NCI-H128 (cell line): Measurements from ENCODE around the gene LRP4.
A peak's percentile ranks its signal among the peaks of the same experiment; 100 is the strongest.

ENCODE experiments used
- DNase-seq: peaks from one replicate; lab custom pipeline; 2025; ENCODE audit not compliant: unreplicated experiment; lab: John Stamatoyannopoulos, UW

Gene LRP4

DNA sequence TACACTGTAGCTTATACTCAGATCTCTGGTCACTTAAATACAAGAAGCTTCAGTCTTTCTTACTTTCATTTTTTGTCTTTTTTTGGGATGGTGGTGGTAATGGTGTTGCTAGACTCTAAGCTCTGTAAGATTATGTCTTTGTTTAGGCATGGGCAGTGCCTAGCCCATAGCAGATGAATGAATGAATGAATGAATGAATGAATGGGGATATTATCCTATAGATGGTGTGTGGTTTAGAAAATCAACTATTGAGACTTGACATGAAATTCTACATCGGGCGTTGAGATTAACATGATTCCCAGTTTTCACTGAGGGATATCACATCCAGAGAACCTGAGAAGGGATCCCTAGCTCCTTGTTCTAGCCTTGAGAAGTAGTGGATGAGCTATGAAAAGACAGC, 62.5 kb downstream of the LRP4 start:
- no peak for DNase-seq

GRCh38 chr11:46855167-46855566, 63.2 kb downstream of the LRP4 start:
- no peak for DNase-seq

- DNase-seq = no peak
Measured at GRCh38 chr11:46850829-46851380, 67.4 kb downstream of the LRP4 start.

GRCh38 chr11:46849631-46850030, 68.7 kb downstream of the LRP4 start:
- DNase-seq = no peak

- peak; percentile 49 for DNase-seq
Measured at GRCh38 chr11:46846510-46846830, 71.9 kb downstream of the LRP4 start.

GRCh38 chr11:46845740-46846509, 72.4 kb downstream of the LRP4 start, which contains the start of gene CKAP5:
Gene CKAP5, minus strand, starts transcription at chr11:46846280. Its CDS starts 25,049 bp downstream, at chr11:46821231.
- peak; percentile 66 for DNase-seq

DNA sequence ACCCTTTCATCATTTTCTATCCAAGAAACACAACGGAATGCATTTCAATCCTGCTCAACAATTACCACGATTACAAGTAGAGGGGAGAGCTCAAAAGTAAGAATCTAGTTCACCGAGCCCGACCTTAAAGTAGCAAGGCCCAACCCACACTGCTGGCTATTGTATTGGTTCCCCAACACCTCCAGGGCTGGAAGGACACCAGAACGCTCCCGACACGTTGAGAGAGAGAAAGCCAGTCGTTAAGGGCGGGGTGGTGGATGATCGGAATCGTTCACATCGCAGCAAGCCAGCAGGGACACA, 73.0 kb downstream of the LRP4 start:
- DNase-seq = no peak

DNA sequence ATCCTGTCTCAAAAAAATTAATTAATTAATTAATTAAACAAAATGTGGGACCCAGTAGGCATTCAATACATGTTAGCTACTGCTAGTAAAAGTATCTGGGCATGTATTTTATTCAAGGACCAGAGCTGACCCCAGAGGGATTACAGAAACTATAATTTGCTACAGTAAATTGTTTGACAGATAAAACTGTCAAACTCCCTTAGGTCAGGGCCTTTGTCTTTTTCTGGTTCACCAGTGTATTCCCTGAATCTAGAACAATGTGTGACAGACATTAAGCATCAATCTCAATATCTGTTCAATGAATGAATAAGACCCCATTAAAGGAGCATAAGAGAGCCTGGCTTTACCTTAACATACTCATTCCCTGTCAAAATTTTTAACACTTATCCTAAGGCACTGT, 78.2 kb downstream of the LRP4 start:
- DNase-seq = no peak

GRCh38 chr11:46838501-46838900, 79.8 kb downstream of the LRP4 start:
- no peak for DNase-seq

GRCh38 chr11:46837860-46838259, 80.5 kb downstream of the LRP4 start:
- no peak for DNase-seq

DNA sequence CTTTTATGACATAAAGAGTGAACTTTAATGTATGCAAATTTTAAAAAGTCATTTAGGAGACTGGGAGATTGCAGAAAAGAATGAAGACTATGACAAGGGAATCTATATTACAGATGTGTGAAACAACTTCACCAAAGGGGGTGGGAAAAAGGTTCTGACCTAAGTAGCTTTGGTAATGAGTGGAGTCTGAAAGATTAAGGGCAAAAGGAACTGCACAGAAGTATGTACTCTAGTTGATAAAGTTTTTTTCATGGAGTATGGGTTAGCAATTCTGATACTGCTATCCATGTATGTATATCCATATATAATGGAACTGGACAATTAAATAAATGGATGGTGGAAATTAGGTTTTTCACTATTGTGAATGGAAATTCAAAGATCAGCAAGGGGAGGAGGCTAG, 81.5 kb downstream of the LRP4 start:
- DNase-seq = no peak

DNA sequence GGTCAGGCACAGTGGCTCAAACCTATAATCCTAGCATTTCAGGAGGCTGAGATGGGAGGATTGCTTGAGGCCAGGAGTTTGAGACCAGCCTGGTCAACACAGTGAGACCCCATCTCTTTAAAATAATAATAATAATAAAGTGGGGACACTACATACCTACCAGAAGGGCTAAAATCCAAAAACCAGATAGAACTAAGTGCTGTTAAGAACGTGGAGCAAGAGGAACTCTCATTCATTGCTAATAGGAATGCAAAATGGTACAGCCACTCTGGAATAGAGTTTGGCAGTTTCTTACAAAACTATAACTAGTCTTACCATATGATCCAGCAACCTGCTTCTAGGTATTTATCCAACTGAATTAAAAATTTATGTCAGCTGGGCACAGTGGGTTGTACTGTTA, 81.9 kb downstream of the LRP4 start:
- no peak for DNase-seq

GRCh38 chr11:46835897-46836296, 82.5 kb downstream of the LRP4 start:
- DNase-seq = no peak

DNA sequence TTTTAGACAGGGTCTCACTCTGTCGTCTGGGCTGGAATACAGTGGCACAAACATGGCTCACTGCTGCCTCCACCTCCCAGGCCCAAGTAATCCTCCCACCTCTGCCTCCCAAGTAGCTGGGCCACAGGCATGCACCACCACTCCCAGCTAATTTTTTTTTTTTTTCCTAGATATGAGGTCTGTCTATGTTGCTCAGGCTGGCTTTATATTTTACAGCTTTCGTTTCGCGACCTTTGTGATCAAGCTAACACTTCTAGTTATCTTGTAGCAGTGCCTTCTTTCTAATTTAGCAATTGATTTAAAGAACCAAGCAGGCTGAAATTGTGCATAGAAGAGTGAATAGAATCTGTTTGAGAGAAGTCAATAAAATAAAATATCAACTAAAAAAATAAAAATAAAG, 83.5 kb downstream of the LRP4 start:
- no peak for DNase-seq

GRCh38 chr11:46832511-46833214, 85.7 kb downstream of the LRP4 start:
- DNase-seq = no peak

DNA sequence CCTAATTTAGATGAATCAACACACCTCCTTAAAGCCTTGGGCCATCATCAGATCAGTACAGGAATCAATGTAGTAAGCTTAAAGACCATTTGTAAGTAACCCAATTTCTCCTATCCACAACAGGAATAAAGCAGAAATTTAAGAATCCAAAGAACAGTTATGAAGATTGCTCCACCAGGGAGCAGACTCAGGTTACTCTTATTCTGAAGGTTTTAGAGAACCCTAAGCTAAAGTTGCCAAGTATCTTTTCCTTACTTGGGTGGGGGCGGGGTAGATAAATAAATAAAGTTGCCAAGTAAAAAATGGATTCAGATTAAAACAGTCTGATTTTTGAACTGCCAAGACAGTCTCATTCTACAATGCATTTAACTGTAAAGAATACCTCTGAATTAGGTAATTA, 90.4 kb downstream of the LRP4 start:
- DNase-seq = no peak

GRCh38 chr11:46826310-46827044, 91.9 kb downstream of the LRP4 start:
- peak; percentile 20 for DNase-seq

DNA sequence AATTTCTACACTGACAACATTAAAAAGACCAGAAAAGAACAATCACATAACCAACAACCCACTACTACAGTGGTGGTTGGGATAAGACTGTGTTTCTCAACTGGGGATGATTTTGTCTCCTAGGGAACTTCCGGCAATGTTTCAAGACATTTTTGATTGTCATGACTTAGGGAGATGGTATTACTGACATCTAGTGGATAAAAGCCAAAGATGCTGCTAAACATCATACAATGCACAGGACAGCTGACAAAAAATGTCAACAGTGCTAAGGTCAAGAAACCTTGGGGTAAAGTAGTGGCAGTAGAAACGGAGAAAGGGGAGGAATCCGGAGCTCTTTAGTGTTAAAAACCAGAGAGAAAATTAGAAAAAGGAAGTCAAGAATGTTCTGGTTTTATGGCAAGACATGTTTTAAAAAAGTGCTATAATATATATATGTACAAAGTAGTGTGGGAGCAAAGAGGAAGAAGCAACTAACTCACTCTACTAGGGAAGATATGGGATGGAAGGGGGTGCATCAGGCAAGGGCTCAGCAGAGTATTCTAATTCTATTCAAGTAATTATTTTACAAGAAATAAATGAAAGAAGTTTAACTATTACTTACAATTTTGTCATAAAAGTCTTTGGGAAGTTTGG, 109.4 kb downstream of the LRP4 start:
- DNase-seq = peak; percentile 1
